Gastrocnemius medialis (tissue), 4 donors: Measurements from ENCODE around the gene KLB.

Experiments used
- POLR2A ChIP-seq, 2 donors: fragments of 450-650 bp; IDR thresholded peaks; one replicate each; pipeline ENCODE4 v1.6.1; 2017; ENCODE audit warnings: antibody characterized with exemption in 2 of 2, mild to moderate bottlenecking in 2 of 2, moderate library complexity in 2 of 2
- TF ChIP-seq, protein P1 (sequence below), 5 experiments: fragments of 450-650 bp in 3 of 5; fragments of 200-600 bp in 2 of 5; sonication (generic) in 2 of 5; IDR thresholded peaks in 4 of 5; conservative IDR thresholded peaks in 1 of 5; 1 replicate in 4 of 5; 2 replicates in 1 of 5; pipeline ENCODE4 v1.5.1; 2016 to 2019; ENCODE audit warnings: antibody characterized with exemption in 5 of 5, mild to moderate bottlenecking in 3 of 5, moderate library complexity in 3 of 5

DNA sequence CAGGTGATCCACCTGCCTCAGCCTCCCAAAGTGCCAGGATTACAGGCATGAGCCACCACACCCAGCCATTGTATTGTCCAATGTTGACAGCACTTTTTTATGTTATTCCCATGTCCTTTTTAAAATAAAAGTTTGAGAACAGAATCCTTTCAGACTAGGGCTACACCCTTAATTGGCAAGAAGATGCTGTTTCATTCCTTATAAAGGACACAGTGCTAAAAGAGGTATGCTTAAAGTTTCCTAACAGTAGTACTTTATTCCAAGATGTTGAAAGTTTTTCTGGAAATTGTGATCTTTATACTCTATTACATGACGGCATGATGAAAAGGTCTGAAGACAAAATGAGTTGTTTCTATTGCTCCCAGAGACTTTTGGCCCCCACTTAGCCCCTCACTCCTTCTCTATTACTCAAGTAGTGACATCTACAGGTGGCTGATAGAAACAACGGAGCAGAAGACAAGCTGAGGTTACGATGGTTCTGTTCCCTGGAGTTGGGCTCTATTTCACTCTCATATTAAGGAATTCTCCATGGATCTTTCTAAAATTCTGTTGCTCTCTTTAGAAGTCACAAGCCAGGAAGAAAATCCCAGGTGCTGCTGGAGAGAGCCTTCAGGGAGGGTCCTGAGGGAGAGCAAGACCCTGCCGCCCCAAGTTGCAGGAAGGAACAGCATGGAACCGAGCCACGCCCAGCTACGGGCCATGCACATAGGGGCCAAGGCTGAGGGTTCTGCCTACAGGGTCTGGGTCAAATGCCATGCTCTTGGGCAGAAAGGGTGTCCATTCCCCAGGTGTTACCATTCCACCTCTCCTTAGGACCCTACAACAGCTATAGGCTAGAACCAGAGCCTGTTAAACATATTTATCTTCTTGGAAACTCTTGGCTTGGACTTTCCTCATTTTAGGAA, 29.2 kb downstream of the KLB start:
- TF ChIP-seq, protein P1, sequence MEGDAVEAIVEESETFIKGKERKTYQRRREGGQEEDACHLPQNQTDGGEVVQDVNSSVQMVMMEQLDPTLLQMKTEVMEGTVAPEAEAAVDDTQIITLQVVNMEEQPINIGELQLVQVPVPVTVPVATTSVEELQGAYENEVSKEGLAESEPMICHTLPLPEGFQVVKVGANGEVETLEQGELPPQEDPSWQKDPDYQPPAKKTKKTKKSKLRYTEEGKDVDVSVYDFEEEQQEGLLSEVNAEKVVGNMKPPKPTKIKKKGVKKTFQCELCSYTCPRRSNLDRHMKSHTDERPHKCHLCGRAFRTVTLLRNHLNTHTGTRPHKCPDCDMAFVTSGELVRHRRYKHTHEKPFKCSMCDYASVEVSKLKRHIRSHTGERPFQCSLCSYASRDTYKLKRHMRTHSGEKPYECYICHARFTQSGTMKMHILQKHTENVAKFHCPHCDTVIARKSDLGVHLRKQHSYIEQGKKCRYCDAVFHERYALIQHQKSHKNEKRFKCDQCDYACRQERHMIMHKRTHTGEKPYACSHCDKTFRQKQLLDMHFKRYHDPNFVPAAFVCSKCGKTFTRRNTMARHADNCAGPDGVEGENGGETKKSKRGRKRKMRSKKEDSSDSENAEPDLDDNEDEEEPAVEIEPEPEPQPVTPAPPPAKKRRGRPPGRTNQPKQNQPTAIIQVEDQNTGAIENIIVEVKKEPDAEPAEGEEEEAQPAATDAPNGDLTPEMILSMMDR (IDR thresholded peaks at IDR 0.05 in 4 of 5, conservative IDR thresholded peaks at IDR 0.05 in 1 of 5): no peak
- TF ChIP-seq POLR2A (IDR thresholded peaks at IDR 0.05): no peak
